ENCODE data around the gene ESYT1.

- peak; percentile 75 for TF ChIP-seq CTCF (conservative IDR thresholded peaks at IDR 0.05; ENCODE audit: low read depth, low read length)
- no peak for TF ChIP-seq EZH2 (IDR thresholded peaks at IDR 0.05; ENCODE audit: borderline replicate concordance, low read depth, low read length, poor library complexity, severe bottlenecking)
These were observed 48.9 kb upstream of the ESYT1 start for GRCh38 chr12:56078931-56079722.

All from A673 (cell line).